ENCODE results near the gene ATG101. TPM values are rescaled to one million over a fixed set of nuclear protein-coding genes. Genes with fewer than 3 reads are reported as not detected.

The ATG101 gene
- total and polyA plus RNA-seq, 9 of the 15 experiments (the other 6 are each of a cell fraction or from before 2014, with no cell fraction given): 2.9 to 52.4 (median 29.7) TPM

GRCh38 chr12:52082988-52083637 lies 13.3 kb downstream of the ATG101 start (continued):
- peak; percentile 85; the same call in 1 of the 2 replicates for TF ChIP-seq STAG1 (CRISPR knock-in tag; IDR thresholded peaks at IDR 0.05; ENCODE audit: borderline replicate concordance)
- no peak for TF ChIP-seq HOXB6 (CRISPR knock-in tag; IDR thresholded peaks at IDR 0.05; ENCODE audit: borderline replicate concordance)
- TF ChIP-seq MYC (IDR thresholded peaks at IDR 0.05; ENCODE audit: low read depth, low read length): no peak
- no peak for TF ChIP-seq MYC (CRISPR knock-in tag; IDR thresholded peaks at IDR 0.05; ENCODE audit: borderline replicate concordance, low read depth)
- no peak for TF ChIP-seq U2AF1 (optimal IDR thresholded peaks at IDR 0.05; ENCODE audit: low read depth, low read length)
- TF ChIP-seq HNRNPLL (IDR thresholded peaks at IDR 0.05; ENCODE audit: low read depth, low read length, poor library complexity, severe bottlenecking): peak; percentile 13
- TF ChIP-seq NFIC (IDR thresholded peaks at IDR 0.05): no peak
- TF ChIP-seq BRF2 (IDR thresholded peaks at IDR 0.05; ENCODE audit: borderline replicate concordance, insufficient read depth, insufficient read length): no peak
- TF ChIP-seq KAT8 (IDR thresholded peaks at IDR 0.05; ENCODE audit: low read depth): no peak
- no peak for TF ChIP-seq SNRNP70 (optimal IDR thresholded peaks at IDR 0.05; ENCODE audit: low read depth, low read length)
- no peak for TF ChIP-seq CHAMP1 (IDR thresholded peaks at IDR 0.05)
- peak; percentile 32; the same call in 1 of the 2 replicates for TF ChIP-seq CTBP1 (IDR thresholded peaks at IDR 0.05; ENCODE audit: borderline replicate concordance)
- no peak for TF ChIP-seq BRCA1 (IDR thresholded peaks at IDR 0.05)
- no peak for TF ChIP-seq BRCA1 (CRISPR knock-in tag; IDR thresholded peaks at IDR 0.05)
- TF ChIP-seq ASH1L (IDR thresholded peaks at IDR 0.05; ENCODE audit: borderline replicate concordance, low read depth, partially characterized antibody): no peak
- no peak for TF ChIP-seq IRF1 (CRISPR knock-in tag; IDR thresholded peaks at IDR 0.05; ENCODE audit: borderline replicate concordance)
- TF ChIP-seq SETDB1 (IDR thresholded peaks at IDR 0.05; ENCODE audit: low read length): no peak
- no peak for TF ChIP-seq MED1 (CRISPR knock-in tag; IDR thresholded peaks at IDR 0.05; ENCODE audit: borderline replicate concordance)
- TF ChIP-seq SMC3 (conservative IDR thresholded peaks at IDR 0.05; ENCODE audit: insufficient read depth, low read depth, low read length): peak; percentile 94
- TF ChIP-seq RCOR1 (IDR thresholded peaks at IDR 0.05; ENCODE audit: borderline replicate concordance in 1 of 2, low read depth in 2 of 2, low read length in 2 of 2): peak in 1 of 2 experiments; percentile 25; a peak in 1 of 4 replicates
- peak; percentile 28; the same call in 1 of the 2 replicates for TF ChIP-seq CREM (IDR thresholded peaks at IDR 0.05; ENCODE audit: low read depth)
- TF ChIP-seq ZBTB12 (CRISPR knock-in tag; IDR thresholded peaks at IDR 0.05): no peak
- TF ChIP-seq ZNF232 (CRISPR knock-in tag; IDR thresholded peaks at IDR 0.05): no peak
- TF ChIP-seq ZNF121 (CRISPR knock-in tag; conservative IDR thresholded peaks at IDR 0.05): no peak
- TF ChIP-seq ATF7 (IDR thresholded peaks at IDR 0.05): peak; percentile 19; the same call in 1 of the 2 replicates

All from K562 (cell line).